Breast epithelium (tissue), 3 donors: ENCODE data around the gene SEMA3E.

Source experiments
- POLR2A ChIP-seq: fragments of 450-650 bp; IDR thresholded peaks from one replicate; pipeline ENCODE4 v1.6.1; 2016; ENCODE audit warnings: antibody characterized with exemption, mild to moderate bottlenecking, moderate library complexity
- POLR2AphosphoS5 ChIP-seq, 3 donors: sonication (generic); formaldehyde crosslinking; IDR thresholded peaks; one replicate each; pipeline ENCODE4 v1.6.1; 2017; ENCODE audit warnings: antibody characterized with exemption in 3 of 3
- TF ChIP-seq, protein P1 (sequence below), 3 donors: fragments of 450-650 bp; IDR thresholded peaks; one replicate each; pipeline ENCODE4 v1.5.1; 2016 to 2017; ENCODE audit warnings: antibody characterized with exemption in 3 of 3, mild to moderate bottlenecking in 3 of 3, moderate library complexity in 3 of 3

DNA sequence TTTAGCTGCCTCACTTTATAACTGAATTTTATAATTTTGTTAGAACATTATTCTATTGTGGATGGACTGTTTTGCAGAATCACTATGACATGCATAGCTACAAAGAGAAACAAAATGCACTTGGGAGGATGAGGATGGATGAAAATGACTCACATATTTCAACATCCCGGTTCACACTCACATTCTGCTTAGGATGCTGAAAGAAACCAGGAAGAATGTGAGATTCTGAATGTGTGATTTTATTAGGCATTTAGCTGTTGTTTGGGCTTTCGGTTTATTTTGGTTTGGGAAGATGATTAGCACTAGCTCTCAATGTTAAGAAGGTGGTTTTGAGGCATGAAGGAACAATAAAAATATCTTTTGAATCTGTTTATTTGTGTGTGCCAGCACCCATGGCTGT lies 235.5 kb downstream of the SEMA3E start:
- TF ChIP-seq, protein P1, sequence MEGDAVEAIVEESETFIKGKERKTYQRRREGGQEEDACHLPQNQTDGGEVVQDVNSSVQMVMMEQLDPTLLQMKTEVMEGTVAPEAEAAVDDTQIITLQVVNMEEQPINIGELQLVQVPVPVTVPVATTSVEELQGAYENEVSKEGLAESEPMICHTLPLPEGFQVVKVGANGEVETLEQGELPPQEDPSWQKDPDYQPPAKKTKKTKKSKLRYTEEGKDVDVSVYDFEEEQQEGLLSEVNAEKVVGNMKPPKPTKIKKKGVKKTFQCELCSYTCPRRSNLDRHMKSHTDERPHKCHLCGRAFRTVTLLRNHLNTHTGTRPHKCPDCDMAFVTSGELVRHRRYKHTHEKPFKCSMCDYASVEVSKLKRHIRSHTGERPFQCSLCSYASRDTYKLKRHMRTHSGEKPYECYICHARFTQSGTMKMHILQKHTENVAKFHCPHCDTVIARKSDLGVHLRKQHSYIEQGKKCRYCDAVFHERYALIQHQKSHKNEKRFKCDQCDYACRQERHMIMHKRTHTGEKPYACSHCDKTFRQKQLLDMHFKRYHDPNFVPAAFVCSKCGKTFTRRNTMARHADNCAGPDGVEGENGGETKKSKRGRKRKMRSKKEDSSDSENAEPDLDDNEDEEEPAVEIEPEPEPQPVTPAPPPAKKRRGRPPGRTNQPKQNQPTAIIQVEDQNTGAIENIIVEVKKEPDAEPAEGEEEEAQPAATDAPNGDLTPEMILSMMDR (IDR thresholded peaks at IDR 0.05) = no peak
- TF ChIP-seq POLR2AphosphoS5 (IDR thresholded peaks at IDR 0.05) (no peak), POLR2A (no peak)
